K562 (cell line): ENCODE measurements around the gene PRR15. TPM values are rescaled to one million over a fixed set of nuclear protein-coding genes. Genes with fewer than 3 reads are reported as not detected.

Experiments used
- ATAC-seq: fragments of 200-7000 bp; cut with Tn5 transposase; 3 replicates; pipeline ENCODE4 v1.9.1; 2020; ENCODE audit warnings: moderate library complexity
- BruUV-seq: library from RNA; stranded (reverse); fragments of 400-500 nt; replicated peaks from 2 replicates; lab custom pipeline; 2021; lab: Mats Ljungman, UMichigan
- CTCF ChIA-PET: fragments of 300-600 bp; formaldehyde crosslinking; extraction: SDS; loops from one replicate; lab custom pipeline; 2021; ENCODE audit warnings: low intra/inter-chr PET ratio; lab: Yijun Ruan, JAX
- POLR2A ChIA-PET: fragments of 300-600, 350-650 bp; sonication (Branson Sonifier 250); formaldehyde crosslinking; extraction: SDS; loops from one replicate; lab custom pipeline; 2021; ENCODE audit warnings: antibody characterized with exemption, inconsistent platforms; lab: Yijun Ruan, JAX
- DNase-seq, 4 experiments: peaks; one replicate each; pipeline versions ENCODE4 v3.0.0 to v3.0.0-alpha.2; 2011 to 2018; ENCODE audit warnings: low spot score in 3 of 4, mixed read lengths in 3 of 4; ENCODE audit errors: extremely low read depth in 1 of 4
- FAIRE-seq: peaks from 2 replicates; lab custom pipeline; 2011; peaks lifted over from hg19 to GRCh38; lab: Jason Lieb, UNC
- H2AFZ ChIP-seq: 2 replicates; pipeline ENCODE4 v1.6.0; 2011; ENCODE audit warnings: low read depth, low read length, control low read depth, inconsistent platforms
- H3K27ac ChIP-seq: fragments of 200-600 bp; 3 replicates; pipeline ENCODE4 v1.8.0; 2011; ENCODE audit warnings: low read depth, mild to moderate bottlenecking, control low read depth, inconsistent platforms, low read length, moderate library complexity, mixed read lengths; ENCODE audit errors: extremely low read depth
- H3K27me3 ChIP-seq, 2 experiments: fragments of 300-600 bp in 1 of 2; 2 replicates in 1 of 2; 3 replicates in 1 of 2; pipeline versions ENCODE4 v1.6.0 to v1.8.0; 2011; ENCODE audit warnings: inconsistent platforms in 2 of 2, low read length in 2 of 2, mild to moderate bottlenecking in 1 of 2, mixed read lengths in 1 of 2, moderate library complexity in 1 of 2; ENCODE audit not compliant: control insufficient read depth in 2 of 2, insufficient read depth in 2 of 2
- H3K36me3 ChIP-seq: fragments of 300-600 bp; 3 replicates; pipeline ENCODE4 v1.8.0; 2011; ENCODE audit warnings: mild to moderate bottlenecking, low read length, inconsistent platforms; ENCODE audit not compliant: control insufficient read depth, insufficient read depth
- H3K4me1 ChIP-seq, 2 experiments: fragments of 200-600 bp in 1 of 2; replicated peaks in 1 of 2; 2 replicates in 1 of 2; 3 replicates in 1 of 2; pipeline versions ENCODE4 v1.5.1 to v1.8.0; 2011; ENCODE audit warnings: inconsistent platforms in 2 of 2, low read length in 2 of 2, mild to moderate bottlenecking in 1 of 2, mixed read lengths in 1 of 2, moderate library complexity in 1 of 2; ENCODE audit not compliant: control insufficient read depth in 2 of 2, insufficient read depth in 2 of 2
- H3K4me2 ChIP-seq: 2 replicates; pipeline ENCODE4 v1.6.1; 2011; ENCODE audit warnings: low read length, control low read depth, inconsistent platforms, mixed read lengths; ENCODE audit not compliant: insufficient read depth
- H3K4me3 ChIP-seq: fragments of 200-600 bp; sonication (generic), shearing (Covaris generic); 2 replicates; pipeline ENCODE4 v1.5.1; 2016; ENCODE audit warnings: control low read depth, inconsistent platforms
- H3K79me2 ChIP-seq: fragments of 200-600 bp; 3 replicates; pipeline ENCODE4 v1.8.0; 2011; ENCODE audit warnings: low read length, inconsistent platforms; ENCODE audit not compliant: control insufficient read depth, insufficient read depth
- H3K9ac ChIP-seq, 2 experiments: 2 replicates each; pipeline versions ENCODE4 v1.6.0 to v1.6.1; 2011; ENCODE audit warnings: low read depth in 2 of 2, low read length in 2 of 2, control low read depth in 1 of 2, inconsistent platforms in 1 of 2, mild to moderate bottlenecking in 1 of 2, mixed read lengths in 1 of 2; ENCODE audit not compliant: insufficient read depth in 1 of 2
- H3K9me1 ChIP-seq: one replicate; pipeline ENCODE4 v1.6.0; 2011; ENCODE audit warnings: inconsistent platforms, mild to moderate bottlenecking, low read length, moderate library complexity; ENCODE audit not compliant: control insufficient read depth, insufficient read depth
- H3K9me3 ChIP-seq: replicated peaks from 2 replicates; pipeline ENCODE4 v1.5.1; 2011; ENCODE audit warnings: low read depth, low read length, inconsistent platforms; ENCODE audit not compliant: control insufficient read depth, insufficient read depth
- H4K20me1 ChIP-seq: replicated peaks from 2 replicates; pipeline ENCODE4 v1.6.1; 2011; ENCODE audit warnings: low read length, inconsistent platforms, mixed read lengths; ENCODE audit not compliant: control insufficient read depth, insufficient read depth
- CBX5 ChIP-seq: IDR thresholded peaks from 2 replicates; pipeline ENCODE4 v1.6.1; 2014; ENCODE audit warnings: low read depth, borderline replicate concordance
- FOS ChIP-seq: IDR thresholded peaks from 3 replicates; pipeline ENCODE4 v1.6.1; 2011; ENCODE audit not compliant: insufficient read length; ENCODE audit errors: extremely low read depth
- GABPB2 ChIP-seq: fragments of 250-450 bp; sonication (Bioruptor Pico); conservative IDR thresholded peaks from 2 replicates; pipeline ENCODE4 v1.5.1; 2021; ENCODE audit warnings: mild to moderate bottlenecking
- PPARD ChIP-seq: fragments of 250-450 bp; sonication (Bioruptor Pico); IDR thresholded peaks from 2 replicates; pipeline ENCODE4 v1.8.0; 2022; ENCODE audit warnings: inconsistent platforms, mild to moderate bottlenecking, moderate library complexity
- THRAP3 ChIP-seq: fragments of 450-650 bp; IDR thresholded peaks from 2 replicates; pipeline ENCODE4 v1.6.1; 2016; ENCODE audit warnings: mild to moderate bottlenecking, inconsistent platforms, borderline replicate concordance
- YY1 ChIP-seq, 3 experiments: IDR thresholded peaks; 2 replicates each; pipeline ENCODE4 v1.6.1; 2011; ENCODE audit warnings: low read length in 2 of 3, mild to moderate bottlenecking in 2 of 3, moderate library complexity in 2 of 3, borderline replicate concordance in 1 of 3, control low read depth in 1 of 3, low read depth in 1 of 3; ENCODE audit not compliant: insufficient read depth in 3 of 3, insufficient replicate concordance in 2 of 3, control insufficient read depth in 1 of 3, insufficient read length in 1 of 3; ENCODE audit errors: extremely low read depth in 1 of 3
- ZNF274 ChIP-seq: IDR thresholded peaks from 2 replicates; pipeline ENCODE4 v1.6.1; 2011; ENCODE audit warnings: low read depth, mild to moderate bottlenecking, low read length, moderate library complexity, borderline replicate concordance
- ZNF507 ChIP-seq: conservative IDR thresholded peaks from 2 replicates; pipeline ENCODE4 v1.6.1; 2017; ENCODE audit warnings: missing genetic modification characterization, missing compliant biosample characterization
- ZNF589 ChIP-seq: fragments of 200-800 bp; sonication (Bioruptor generic); IDR thresholded peaks from 2 replicates; pipeline ENCODE4 v1.6.1; 2016; ENCODE audit warnings: low read depth, missing genetic modification characterization, missing compliant biosample characterization
- WGBS: fragments of 100-300 bp; shearing (Covaris generic); methylation state at CpG from one replicate; pipeline ENCODE4 v1.1.6; 2016; ENCODE audit warnings: low coverage, mixed read lengths; ENCODE audit not compliant: insufficient coverage; ENCODE audit errors: missing lambda C conversion rate; 5-methylcytosine and 5-hydroxymethylcytosine counted together
- in situ Hi-C: fragments of 300-500 bp; cut with MboI; formaldehyde crosslinking; loops from 4 replicates; pipeline ENCODE4 v1.15.0; 2018; ENCODE audit warnings: inconsistent platforms, mixed read lengths
- intact Hi-C: fragments of 100-400 bp; cut with micrococcal nuclease; formaldehyde crosslinking; loops from 2 replicates; pipeline ENCODE4 v1.14.2; 2022
- polyA plus RNA-seq, 8 experiments: library from polyadenylated mRNA; depleted of rRNA in 4 of 8; stranded (reverse) in 5 of 8; unstranded in 3 of 8; fragments of >200 nt; fragmentation: Nextera tagmentation in 2 of 8; fragmentation: Illumina TruSeq in 1 of 8; extraction: Ambion mirVana in 2 of 8; extraction: Trizol in 1 of 8; gene quantifications; 2 replicates each; pipeline versions ENCODE4 v1.2.1 to v1.2.3, GENCODE V29; 2011 to 2014; ENCODE audit warnings: inconsistent platforms in 1 of 8, missing spikeins in 1 of 8
- total RNA-seq, 7 experiments: library from RNA; depleted of rRNA in 6 of 7; stranded (reverse); fragments of >200 nt in 6 of 7; fragmentation: Illumina TruSeq in 2 of 7; extraction: Trizol in 2 of 7; gene quantifications; 2 replicates each; pipeline versions ENCODE4 v1.2.1 to v1.2.3, GENCODE V29; 2011 to 2021; ENCODE audit warnings: low replicate concordance in 1 of 7
- TF ChIP-seq, protein P1 (sequence below), 2 experiments: fragments of 150-350 bp in 1 of 2; IDR thresholded peaks; 2 replicates each; pipeline ENCODE4 v1.6.1; 2012 to 2016; ENCODE audit warnings: low read depth in 2 of 2, low read length in 2 of 2, mild to moderate bottlenecking in 1 of 2, moderate library complexity in 1 of 2
- TF ChIP-seq, protein P2 (sequence below): fragments of 450-650 bp; IDR thresholded peaks from 2 replicates; pipeline ENCODE4 v1.6.1; 2017; ENCODE audit warnings: mild to moderate bottlenecking, moderate library complexity

PRR15 gene
- total and polyA plus RNA-seq, 9 of the 15 experiments (the other 6 are each of a cell fraction or from before 2014, with no cell fraction given), result not detected

DNA sequence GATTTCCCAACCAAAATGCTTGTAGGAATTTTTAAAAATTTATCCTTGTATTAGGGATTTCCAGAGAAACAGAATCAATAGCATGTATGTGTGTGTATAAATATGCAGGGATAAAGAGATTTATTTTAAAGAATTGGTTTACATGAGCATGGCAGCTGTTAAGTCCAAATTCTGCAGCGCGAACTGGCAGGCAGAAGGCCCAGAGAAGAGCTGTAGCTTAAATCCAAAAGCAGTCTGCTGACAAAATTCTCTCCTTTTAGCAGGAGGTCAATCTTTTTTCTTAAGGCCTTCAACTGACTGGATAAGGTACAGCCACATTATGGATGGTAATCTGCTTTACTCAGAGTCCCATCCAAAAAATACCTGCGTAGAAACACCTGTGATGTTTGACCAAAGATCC lies 42.0 kb downstream of the PRR15 start:
- no peak overlapping the region for H3K9ac ChIP-seq
- TF ChIP-seq ZNF507 (tag), result no peak
- TF ChIP-seq, protein P1, sequence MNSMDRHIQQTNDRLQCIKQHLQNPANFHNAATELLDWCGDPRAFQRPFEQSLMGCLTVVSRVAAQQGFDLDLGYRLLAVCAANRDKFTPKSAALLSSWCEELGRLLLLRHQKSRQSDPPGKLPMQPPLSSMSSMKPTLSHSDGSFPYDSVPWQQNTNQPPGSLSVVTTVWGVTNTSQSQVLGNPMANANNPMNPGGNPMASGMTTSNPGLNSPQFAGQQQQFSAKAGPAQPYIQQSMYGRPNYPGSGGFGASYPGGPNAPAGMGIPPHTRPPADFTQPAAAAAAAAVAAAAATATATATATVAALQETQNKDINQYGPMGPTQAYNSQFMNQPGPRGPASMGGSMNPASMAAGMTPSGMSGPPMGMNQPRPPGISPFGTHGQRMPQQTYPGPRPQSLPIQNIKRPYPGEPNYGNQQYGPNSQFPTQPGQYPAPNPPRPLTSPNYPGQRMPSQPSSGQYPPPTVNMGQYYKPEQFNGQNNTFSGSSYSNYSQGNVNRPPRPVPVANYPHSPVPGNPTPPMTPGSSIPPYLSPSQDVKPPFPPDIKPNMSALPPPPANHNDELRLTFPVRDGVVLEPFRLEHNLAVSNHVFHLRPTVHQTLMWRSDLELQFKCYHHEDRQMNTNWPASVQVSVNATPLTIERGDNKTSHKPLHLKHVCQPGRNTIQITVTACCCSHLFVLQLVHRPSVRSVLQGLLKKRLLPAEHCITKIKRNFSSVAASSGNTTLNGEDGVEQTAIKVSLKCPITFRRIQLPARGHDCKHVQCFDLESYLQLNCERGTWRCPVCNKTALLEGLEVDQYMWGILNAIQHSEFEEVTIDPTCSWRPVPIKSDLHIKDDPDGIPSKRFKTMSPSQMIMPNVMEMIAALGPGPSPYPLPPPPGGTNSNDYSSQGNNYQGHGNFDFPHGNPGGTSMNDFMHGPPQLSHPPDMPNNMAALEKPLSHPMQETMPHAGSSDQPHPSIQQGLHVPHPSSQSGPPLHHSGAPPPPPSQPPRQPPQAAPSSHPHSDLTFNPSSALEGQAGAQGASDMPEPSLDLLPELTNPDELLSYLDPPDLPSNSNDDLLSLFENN (IDR thresholded peaks at IDR 0.05; ENCODE audit: low read depth in 2 of 2, low read length in 2 of 2), result no peak
- TF ChIP-seq PPARD (CRISPR knock-in tag), result no peak
- no peak for TF ChIP-seq CBX5
- no peak for TF ChIP-seq FOS
- no peak for TF ChIP-seq ZNF589
- no peak for TF ChIP-seq ZNF274
- TF ChIP-seq THRAP3, result no peak
- TF ChIP-seq GABPB2, result no peak
- TF ChIP-seq, protein P2, sequence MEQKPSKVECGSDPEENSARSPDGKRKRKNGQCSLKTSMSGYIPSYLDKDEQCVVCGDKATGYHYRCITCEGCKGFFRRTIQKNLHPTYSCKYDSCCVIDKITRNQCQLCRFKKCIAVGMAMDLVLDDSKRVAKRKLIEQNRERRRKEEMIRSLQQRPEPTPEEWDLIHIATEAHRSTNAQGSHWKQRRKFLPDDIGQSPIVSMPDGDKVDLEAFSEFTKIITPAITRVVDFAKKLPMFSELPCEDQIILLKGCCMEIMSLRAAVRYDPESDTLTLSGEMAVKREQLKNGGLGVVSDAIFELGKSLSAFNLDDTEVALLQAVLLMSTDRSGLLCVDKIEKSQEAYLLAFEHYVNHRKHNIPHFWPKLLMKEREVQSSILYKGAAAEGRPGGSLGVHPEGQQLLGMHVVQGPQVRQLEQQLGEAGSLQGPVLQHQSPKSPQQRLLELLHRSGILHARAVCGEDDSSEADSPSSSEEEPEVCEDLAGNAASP, result no peak
- no peak for TF ChIP-seq YY1 (IDR thresholded peaks at IDR 0.05; ENCODE audit: borderline replicate concordance in 1 of 3, control insufficient read depth in 1 of 3, extremely low read depth in 1 of 3, insufficient read depth in 3 of 3, insufficient read length in 1 of 3, insufficient replicate concordance in 2 of 3, low read depth in 1 of 3, low read length in 2 of 3)
- TF ChIP-seq, all 486 proteins: peak for 0
- Histone ChIP-seq H3K9me3 (no peaks in the 10 kb centered on the region), H4K20me1 (no peaks in the 10 kb centered on the region; the same call in 1 of the 2 replicates), H3K9me1 (no peaks in the 10 kb centered on the region), H3K27ac (no peak overlapping the region), H3K27me3 (no peaks in the 10 kb centered on the region), H3K4me1 (peaks cover 17 to 43% of the 10 kb centered on the region in 2 experiments), H3K4me3 (no peak overlapping the region), H3K36me3 (no peaks in the 10 kb centered on the region), H3K79me2 (no peaks in the 10 kb centered on the region), H3K4me2 (peak overlapping the region; percentile 74; the same call in 1 of the 2 replicates), H2AFZ (peak overlapping the region; percentile 53; the same call in 1 of the 2 replicates)
- no TSS peak for BruUV-seq
- in situ Hi-C loops, result no loop called here
- FAIRE-seq (no peak), DNase-seq (no peak), ATAC-seq (no peak)
- ChIA-PET POLR2A (interaction anchor here (1.0 kb wide), 1 partner anchor 12 kb away, joined by 4 read pairs; no protein-coding TSS in a partner anchor), CTCF (no interaction called here)
- WGBS, result 58% methylated on average over 3 of the region's 3 CpGs
- intact Hi-C loops, result no loop called here
